C1 segment of cervical spinal cord (tissue), 14 donors: ENCODE measurements around the gene CHFR.
"Not testable (repeated sequence)": the region's sequence is repeated elsewhere in the genome, so short reads cannot be mapped to it uniquely, and the experiment has no call there.

ENCODE experiments used
- DNase-seq, 14 donors: peaks; one replicate each; lab custom pipeline; 2025; lab: John Stamatoyannopoulos, UW

CHFR gene

GRCh38 chr12:132840536-132840935 lies 46.9 kb downstream of the CHFR start:
- DNase-seq: no peak

GRCh38 chr12:132839558-132840235 lies 47.7 kb downstream of the CHFR start:
- DNase-seq: no peak

GRCh38 chr12:132838410-132839080 lies 48.9 kb downstream of the CHFR start:
- peak in 1 of 14 donors; percentile 22 for DNase-seq

GRCh38 chr12:132837693-132838409 lies 49.6 kb downstream of the CHFR start:
- DNase-seq: peak in 5 of 14 donors; percentile 8 to 75 (median 37)

GRCh38 chr12:132836795-132837331 lies 50.5 kb downstream of the CHFR start:
- peak in 1 of 14 donors; percentile 63 for DNase-seq

- DNase-seq: not testable (repeated sequence)
These were observed 51.2 kb downstream of the CHFR start for GRCh38 chr12:132836230-132836629.

GRCh38 chr12:132835076-132836025 lies 52.1 kb downstream of the CHFR start:
- DNase-seq: peak in 1 of 14 donors; percentile 75

- DNase-seq: peak in 1 of 14 donors; percentile 20
These were observed 53.2 kb downstream of the CHFR start for GRCh38 chr12:132834181-132834711.

- no peak for DNase-seq
These were observed 54.1 kb downstream of the CHFR start for GRCh38 chr12:132833341-132833740.

GRCh38 chr12:132831771-132832170 lies 55.6 kb downstream of the CHFR start:
- DNase-seq: no peak

GRCh38 chr12:132828706-132829534 lies 58.5 kb downstream of the CHFR start, which contains the start of gene GOLGA3:
Gene GOLGA3, minus strand, starts transcription at chr12:132828869. Its CDS starts 6,741 bp downstream, at chr12:132822128.
- DNase-seq: peak; percentile 51 to 96 (median 88)

- peak in 2 of 14 donors; percentile 36 to 57 for DNase-seq
These were observed 59.4 kb downstream of the CHFR start for GRCh38 chr12:132827763-132828703.

GRCh38 chr12:132825861-132826260 lies 61.5 kb downstream of the CHFR start:
- no peak for DNase-seq

- no peak for DNase-seq
These were observed 62.3 kb downstream of the CHFR start for GRCh38 chr12:132825089-132825488.

- no peak for DNase-seq
These were observed 63.4 kb downstream of the CHFR start for GRCh38 chr12:132824053-132824452.

- no peak for DNase-seq
These were observed 68.8 kb downstream of the CHFR start for GRCh38 chr12:132818562-132818961.

GRCh38 chr12:132814232-132814631 lies 73.2 kb downstream of the CHFR start:
- no peak for DNase-seq

- no peak for DNase-seq
These were observed 74.0 kb downstream of the CHFR start for GRCh38 chr12:132813443-132813842.
